GM18868 (cell line): ENCODE data around the gene PLS3.
"Not testable (repeated sequence)": the region's sequence is repeated elsewhere in the genome, so short reads cannot be mapped to it uniquely, and the experiment has no call there.

Experiments used
- ATAC-seq: cut with Tn5 transposase; IDR thresholded peaks from one replicate; pipeline ENCODE4 v1.9.1; 2021; ENCODE audit warnings: mild to moderate bottlenecking, moderate library complexity; ENCODE audit not compliant: unreplicated experiment

The PLS3 gene

DNA sequence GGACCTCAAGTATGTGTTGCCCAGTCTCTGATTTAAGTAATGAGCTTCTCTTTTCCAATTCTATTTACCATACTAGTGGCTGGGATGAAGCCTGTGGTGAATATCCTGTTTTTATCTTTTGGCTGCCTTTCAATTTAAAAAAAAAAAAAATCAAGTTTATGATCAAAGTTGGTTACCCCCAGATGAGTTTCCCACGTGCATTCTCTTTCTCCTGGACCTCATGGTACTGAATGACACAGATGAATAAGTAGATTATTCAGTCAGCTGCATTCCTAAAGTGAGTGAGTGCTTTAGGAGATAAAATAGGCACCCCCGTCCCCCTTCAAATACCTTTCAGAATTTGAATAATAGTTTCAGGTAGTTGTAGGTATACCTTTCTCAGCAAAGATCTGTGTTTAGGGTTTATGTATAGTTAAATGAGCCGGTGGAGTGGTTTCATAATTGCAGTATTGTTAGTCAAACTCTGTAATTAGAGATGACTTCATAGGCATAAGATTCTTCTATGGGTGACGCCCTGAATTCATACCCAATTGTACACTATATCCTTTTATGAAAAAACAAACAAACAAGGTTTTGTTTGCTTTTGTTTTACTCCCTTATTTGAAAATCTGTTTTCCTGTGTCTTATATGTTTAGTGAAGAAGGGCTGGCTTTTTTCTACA, 41.9 kb downstream of the PLS3 start:
- no peak for ATAC-seq

GRCh38 chrX:115603534-115604074, 42.6 kb downstream of the PLS3 start:
- ATAC-seq, result no peak

DNA sequence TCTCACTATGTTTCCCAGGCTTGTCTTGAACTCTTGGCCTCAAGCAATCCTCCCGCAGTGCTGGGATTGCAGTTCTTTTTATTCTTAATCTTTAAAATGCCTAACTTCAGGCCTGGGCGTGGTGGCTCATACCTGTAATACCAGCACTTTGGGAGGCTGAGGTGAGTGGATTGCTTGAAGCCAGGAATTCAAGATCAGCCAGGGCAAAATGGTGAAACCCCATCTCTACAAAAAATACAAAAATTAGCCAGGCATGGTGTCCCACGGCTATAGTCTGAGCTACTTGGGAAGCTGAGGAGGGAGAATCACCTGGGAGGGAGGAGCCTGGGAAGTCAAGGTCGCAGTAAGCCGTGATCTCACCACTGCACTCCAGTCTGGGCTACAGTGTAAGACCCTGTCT, 45.9 kb downstream of the PLS3 start:
- no peak for ATAC-seq

GRCh38 chrX:115609621-115610020, 48.6 kb downstream of the PLS3 start:
- ATAC-seq, result no peak

GRCh38 chrX:115616943-115617563, 56.1 kb downstream of the PLS3 start:
- peak; percentile 99 for ATAC-seq

- no peak for ATAC-seq
These were observed 61.6 kb downstream of the PLS3 start for GRCh38 chrX:115622534-115622933.

DNA sequence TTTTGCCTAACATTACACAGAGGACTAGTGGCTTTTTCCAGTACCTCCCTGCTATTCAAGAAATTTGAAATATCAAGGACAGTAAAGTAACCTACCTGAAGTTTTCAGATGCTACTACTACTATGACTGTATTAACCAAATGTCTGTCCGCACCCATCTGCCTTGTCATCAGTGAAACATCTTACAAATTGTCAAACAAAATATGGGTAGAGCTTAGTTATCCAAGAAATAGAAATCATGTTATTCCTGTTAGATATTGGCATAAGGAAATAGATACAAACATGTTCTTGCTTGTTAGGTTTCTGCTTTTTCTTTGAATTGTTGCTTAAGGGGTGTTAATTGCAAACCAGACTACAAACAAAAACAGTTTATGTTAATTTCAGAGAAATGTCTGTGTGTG, 63.9 kb downstream of the PLS3 start:
- no peak for ATAC-seq

- ATAC-seq, result no peak
These were observed 64.8 kb downstream of the PLS3 start for GRCh38 chrX:115625572-115626301.

GRCh38 chrX:115630204-115630603, 69.2 kb downstream of the PLS3 start:
- no peak for ATAC-seq

DNA sequence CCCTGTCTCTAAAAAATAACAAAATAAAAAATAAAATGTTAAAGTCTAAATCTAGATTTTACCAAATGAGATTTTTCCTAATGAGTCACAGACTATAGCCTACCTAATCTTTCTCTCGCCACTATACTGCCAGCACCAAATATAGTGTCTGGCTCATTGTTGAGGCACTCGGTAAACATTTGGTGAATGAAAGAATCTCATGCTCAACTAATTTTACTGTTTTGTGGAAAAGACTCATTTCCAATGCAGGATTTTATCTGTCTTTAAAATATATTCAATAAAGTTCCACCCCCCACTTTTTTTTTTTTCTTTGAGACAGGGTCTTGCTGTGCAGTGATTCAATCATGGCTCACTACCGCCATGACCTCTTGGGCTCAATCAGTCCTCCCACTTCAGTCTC, 71.5 kb downstream of the PLS3 start:
- ATAC-seq, result no peak

GRCh38 chrX:115633397-115633796, 72.4 kb downstream of the PLS3 start:
- ATAC-seq, result not testable (repeated sequence)

DNA sequence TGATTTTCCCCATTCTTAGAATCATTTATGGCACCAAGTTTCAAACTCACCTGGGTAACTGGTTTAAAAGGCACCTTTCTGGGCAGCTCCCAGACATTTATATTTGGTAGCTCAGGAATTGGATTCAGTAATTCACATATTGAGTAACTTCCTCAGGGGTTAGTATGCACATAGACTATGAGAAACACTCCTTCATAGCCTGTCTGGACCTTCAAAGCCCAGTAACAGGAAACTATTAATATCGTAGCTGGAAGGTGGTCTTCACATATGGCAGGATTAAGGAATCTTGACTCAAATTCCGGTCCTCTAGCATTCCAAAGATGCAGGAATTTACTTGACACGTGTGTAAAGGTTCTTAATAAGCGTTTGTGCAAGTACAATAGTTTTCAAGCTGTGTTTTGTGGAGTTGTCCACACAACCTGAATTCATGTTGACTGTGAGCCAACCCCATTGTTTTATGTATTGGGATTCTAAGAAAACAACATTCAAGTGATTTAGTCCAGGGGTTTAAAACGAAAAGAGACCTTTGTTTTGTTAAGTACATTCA, 78.4 kb downstream of the PLS3 start:
- no peak for ATAC-seq

- no peak for ATAC-seq
These were observed 81.3 kb downstream of the PLS3 start for GRCh38 chrX:115642311-115642710.

- no peak for ATAC-seq
These were observed 82.0 kb downstream of the PLS3 start for GRCh38 chrX:115642895-115643530.

DNA sequence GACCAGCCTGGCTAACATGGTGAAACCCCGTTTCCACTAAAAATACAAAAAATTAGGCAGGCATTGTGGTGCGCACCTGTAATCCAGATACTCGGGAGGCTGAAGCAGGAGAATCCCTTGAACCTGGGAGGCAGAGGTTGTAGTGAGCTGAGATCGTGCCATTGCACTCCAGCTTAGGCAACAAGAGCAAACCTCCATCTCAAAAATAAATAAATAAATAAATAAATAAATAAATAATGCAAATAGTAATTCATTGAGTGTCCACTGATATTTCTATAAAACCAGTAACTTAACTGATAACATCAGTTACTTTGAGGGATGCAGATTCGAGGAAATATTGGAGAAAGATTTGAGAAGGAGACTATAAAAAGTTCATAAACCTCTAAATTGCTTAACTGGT, 83.4 kb downstream of the PLS3 start:
- not testable (repeated sequence) for ATAC-seq

DNA sequence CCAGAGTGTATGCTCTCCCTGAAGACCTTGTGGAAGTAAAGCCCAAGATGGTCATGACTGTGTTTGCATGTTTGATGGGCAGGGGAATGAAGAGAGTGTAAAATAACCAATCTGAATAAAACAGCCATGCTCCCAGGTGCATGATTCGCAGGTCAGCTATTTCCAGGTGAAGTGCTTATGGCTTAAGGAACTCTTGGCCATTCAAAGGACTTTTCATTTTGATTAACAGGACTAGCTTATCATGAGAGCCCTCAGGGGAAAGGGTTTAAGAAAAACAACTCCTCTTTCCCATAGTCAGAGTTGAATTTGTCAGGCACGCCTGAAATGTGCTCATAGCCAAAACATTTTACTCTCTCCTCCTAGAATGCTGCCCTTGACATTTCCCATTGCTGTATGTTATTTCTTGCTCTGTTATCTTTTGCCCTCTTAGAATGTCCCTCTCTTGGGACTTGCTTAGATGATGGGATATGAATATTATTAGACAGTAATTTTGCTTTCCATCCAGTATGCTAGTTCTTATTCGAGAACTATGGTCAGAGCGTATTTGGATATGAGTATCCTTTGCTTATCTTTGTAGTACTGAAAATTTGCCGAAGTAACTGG, 88.6 kb downstream of the PLS3 start:
- ATAC-seq, result no peak

DNA sequence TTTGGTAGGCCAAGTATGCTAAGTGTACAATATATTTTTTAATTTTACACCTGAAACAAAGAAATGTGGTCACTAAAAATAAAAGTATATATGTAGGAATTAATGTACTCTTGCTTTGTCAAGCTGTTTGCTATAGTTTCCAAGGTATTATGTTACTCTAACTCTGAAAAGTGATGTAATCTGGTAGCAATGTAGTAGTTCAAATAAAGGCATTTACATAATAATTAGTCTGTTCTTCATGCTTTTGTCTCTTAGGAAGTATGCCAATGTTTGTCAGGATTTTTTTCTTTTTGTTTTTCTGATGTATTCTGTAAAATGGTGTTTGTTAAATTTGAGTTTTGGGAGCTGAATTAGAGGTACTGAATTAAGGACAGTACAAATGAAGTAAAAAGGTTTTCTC, 89.5 kb downstream of the PLS3 start:
- no peak for ATAC-seq

DNA sequence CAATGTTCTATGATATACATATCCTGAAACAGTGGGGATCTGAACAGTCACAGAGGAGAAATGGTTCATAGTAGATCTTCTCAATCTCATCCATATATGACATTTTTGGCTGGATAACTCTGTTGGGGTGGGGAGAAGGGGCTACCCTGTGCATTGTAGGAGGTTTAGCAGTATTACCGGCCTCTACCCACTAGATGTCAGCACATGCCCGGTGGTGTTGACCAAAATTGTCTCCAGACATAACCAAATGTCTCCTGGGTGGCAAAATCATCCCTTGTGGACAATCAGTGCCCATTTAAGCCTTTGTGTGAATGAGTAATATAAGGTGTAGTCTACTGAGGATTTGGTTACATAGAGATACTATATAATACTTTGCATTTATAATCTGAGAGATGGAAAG, 89.9 kb downstream of the PLS3 start:
- peak; percentile 75 for ATAC-seq

DNA sequence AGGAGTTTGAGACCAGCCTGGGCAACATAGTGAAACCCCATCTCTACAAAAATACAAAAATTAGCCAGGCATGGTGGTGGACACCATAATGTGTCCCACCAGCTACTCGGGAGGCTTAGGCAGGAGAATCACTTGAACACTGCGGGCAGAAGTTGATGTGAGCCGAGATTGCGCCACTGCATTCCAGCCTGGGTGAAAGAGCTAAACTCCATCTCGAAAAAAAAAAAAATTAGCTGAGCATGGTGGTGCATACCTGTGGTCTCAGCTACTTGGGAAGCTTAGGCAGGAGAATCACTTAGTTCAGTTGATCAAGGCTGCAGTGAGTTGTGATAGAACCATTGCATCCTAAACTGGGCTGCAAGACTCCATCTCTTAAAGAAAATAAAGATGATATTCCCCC, 91.2 kb downstream of the PLS3 start:
- ATAC-seq, result no peak

DNA sequence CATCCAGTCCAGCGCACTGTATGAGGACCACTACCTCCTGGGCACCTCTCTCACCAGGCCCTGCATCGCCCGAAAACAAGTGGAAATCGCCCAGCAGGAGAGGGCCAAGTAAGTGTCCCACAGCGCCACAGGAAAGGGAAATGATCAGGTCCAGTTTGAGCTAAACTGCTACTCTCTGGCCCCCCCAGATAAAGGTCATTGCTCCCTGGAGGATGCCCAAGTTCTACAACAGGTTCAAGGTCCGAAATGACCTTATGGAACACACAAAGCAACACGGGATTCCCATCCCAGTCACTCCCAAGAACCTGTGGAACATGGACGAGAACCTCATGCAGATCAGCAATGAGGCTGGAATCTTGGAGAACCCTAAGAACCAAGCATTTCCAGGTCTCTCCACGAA, 104.1 kb downstream of the PLS3 start:
- ATAC-seq, result no peak

DNA sequence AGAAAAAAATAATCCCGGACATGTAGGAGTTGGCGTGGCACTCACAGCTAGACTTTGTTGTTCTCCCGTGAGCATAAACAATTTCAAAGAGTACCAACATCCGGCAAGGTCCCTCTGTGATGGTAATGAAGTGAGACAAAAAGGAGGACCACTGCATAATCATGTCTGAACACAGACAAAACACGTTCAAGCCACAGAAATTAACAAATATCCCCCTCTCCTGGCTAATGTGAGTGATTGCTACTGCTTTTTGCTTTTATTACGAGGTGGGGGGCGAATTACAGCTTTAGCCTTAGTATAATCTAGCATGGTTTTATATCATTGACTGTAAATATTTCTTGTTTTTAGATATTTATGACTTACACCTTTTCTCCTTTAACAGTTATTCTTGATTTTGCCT, 118.5 kb downstream of the PLS3 start:
- ATAC-seq, result no peak
